GM12864 (cell line): ENCODE measurements around the gene BCR.

ENCODE experiments used
- DNase-seq: peaks from one replicate; pipeline ENCODE4 v3.0.0-alpha.2; 2011; ENCODE audit warnings: low read depth
- H3K4me3 ChIP-seq: 2 replicates; pipeline ENCODE4 v1.5.1; 2011; ENCODE audit warnings: mild to moderate bottlenecking, low read depth, low read length, control low read depth
- CTCF ChIP-seq: IDR thresholded peaks from 2 replicates; pipeline ENCODE4 v1.5.1; 2011; ENCODE audit warnings: low read depth, mild to moderate bottlenecking, moderate library complexity, low read length, control low read depth, inconsistent platforms; ENCODE audit errors: missing control alignments

Gene BCR

GRCh38 chr22:23264610-23265367 lies 84.5 kb downstream of the BCR start:
- no peak for DNase-seq

DNA sequence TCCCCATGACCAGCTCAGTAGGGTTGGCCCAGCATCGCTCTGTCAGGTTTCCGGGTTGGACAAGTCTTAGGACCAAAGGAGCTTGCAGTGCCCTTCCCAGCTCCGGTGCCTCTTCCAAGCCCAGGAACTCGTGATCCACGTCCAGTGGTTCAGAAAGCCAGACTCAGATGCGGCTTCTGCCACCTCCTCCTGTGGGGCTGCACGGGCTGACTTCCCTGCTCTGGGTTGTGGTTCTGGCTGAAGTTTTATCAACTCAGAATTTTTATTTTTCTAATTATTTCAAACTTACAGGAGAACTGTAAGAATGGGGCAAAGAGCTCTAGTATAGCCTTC lies 85.0 kb downstream of the BCR start:
- no peak for DNase-seq
- no peak for TF ChIP-seq CTCF
- H3K4me3 ChIP-seq = no peak overlapping the region

More at GRCh38 chr22:23264610-23265367, 84.5 kb downstream of the BCR start:
- no peak for TF ChIP-seq CTCF
- H3K4me3 ChIP-seq = no peak overlapping the region

DNA sequence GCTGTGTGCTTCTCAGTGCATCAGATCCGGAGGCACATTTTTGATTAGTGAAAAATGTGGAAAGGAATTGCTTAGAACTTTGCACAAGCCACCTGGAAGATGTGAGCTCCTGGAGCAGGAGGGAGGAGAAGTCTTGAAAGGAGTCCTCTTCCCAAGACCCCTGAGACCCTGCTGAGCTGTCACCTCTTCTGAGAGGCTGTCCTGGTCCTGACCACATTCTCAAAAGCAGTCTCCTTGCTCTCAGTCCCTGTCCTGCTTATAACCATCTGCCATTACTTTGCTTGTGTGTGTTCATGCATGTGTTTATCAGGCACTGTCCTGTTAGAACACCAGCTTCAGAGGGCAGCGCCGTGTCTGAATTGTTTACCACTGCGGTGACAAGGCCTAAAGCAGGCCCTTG lies 86.5 kb downstream of the BCR start:
- H3K4me3 ChIP-seq = no peak overlapping the region
- TF ChIP-seq CTCF = no peak
- no peak for DNase-seq

- no peak for DNase-seq
- TF ChIP-seq CTCF = no peak
- H3K4me3 ChIP-seq = no peak overlapping the region
Measured at GRCh38 chr22:23267226-23268043, 87.1 kb downstream of the BCR start.

- no peak overlapping the region for H3K4me3 ChIP-seq
- TF ChIP-seq CTCF = no peak
- no peak for DNase-seq
Measured at GRCh38 chr22:23268139-23268712, 87.9 kb downstream of the BCR start.

GRCh38 chr22:23268877-23269276 lies 88.6 kb downstream of the BCR start:
- no peak overlapping the region for H3K4me3 ChIP-seq
- TF ChIP-seq CTCF = no peak
- peak; percentile 31 for DNase-seq
